Adipocyte (in vitro differentiated cells): Measurements from ENCODE around the gene SERPINA6.

ENCODE experiments used
- DNase-seq: peaks from one replicate; pipeline ENCODE4 v3.0.0-alpha.2; 2015; ENCODE audit warnings: low read depth
- H3K27me3 ChIP-seq: replicated peaks from 2 replicates; pipeline ENCODE4 v1.7.0; 2013; ENCODE audit warnings: mild to moderate bottlenecking, low read length, moderate library complexity; ENCODE audit not compliant: control insufficient read depth, insufficient read depth
- H3K36me3 ChIP-seq: 2 replicates; pipeline ENCODE4 v1.7.0; 2013; ENCODE audit warnings: low read length, mild to moderate bottlenecking, moderate library complexity; ENCODE audit not compliant: control insufficient read depth, insufficient read depth, severe bottlenecking
- H3K4me1 ChIP-seq: 2 replicates; pipeline ENCODE4 v1.7.0; 2013; ENCODE audit warnings: mild to moderate bottlenecking, low read length, moderate library complexity; ENCODE audit not compliant: control insufficient read depth, insufficient read depth
- H3K4me3 ChIP-seq: 2 replicates; pipeline ENCODE4 v1.7.0; 2013; ENCODE audit warnings: mild to moderate bottlenecking, low read length, moderate library complexity
- H3K9ac ChIP-seq: 2 replicates; pipeline ENCODE4 v1.7.0; 2013; ENCODE audit warnings: mild to moderate bottlenecking, low read length, moderate library complexity
- H3K9me3 ChIP-seq: 2 replicates; pipeline ENCODE4 v1.7.0; 2013; ENCODE audit warnings: mild to moderate bottlenecking, low read length, moderate library complexity; ENCODE audit not compliant: control insufficient read depth

The SERPINA6 gene

GRCh38 chr14:94338023-94338422 lies 14.9 kb upstream of the SERPINA6 start:
- no peak for DNase-seq
- no peak overlapping the region for H3K4me3 ChIP-seq
- H3K36me3 ChIP-seq = no peaks in the 10 kb centered on the region

DNA sequence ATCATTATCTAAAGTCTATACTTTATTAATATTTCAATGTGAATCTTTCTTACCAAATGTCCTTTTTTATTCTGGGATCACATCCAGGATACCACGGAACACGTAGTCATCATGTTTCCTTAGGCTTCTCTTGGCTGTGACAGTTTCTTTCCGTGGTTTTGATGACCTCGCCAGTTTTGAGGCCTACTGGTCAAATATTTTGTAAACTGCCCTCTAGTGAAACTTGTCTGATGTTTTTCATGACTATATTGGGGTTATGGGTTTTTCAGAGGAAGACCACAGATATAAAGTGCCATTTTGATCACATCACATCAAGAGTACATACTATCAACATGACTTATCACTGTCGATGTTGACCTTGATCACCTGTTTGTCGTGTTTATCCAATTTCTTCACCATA lies 14.1 kb upstream of the SERPINA6 start:
- Histone ChIP-seq H3K4me1 (peaks cover 19% of the 10 kb centered on the region), H3K9me3 (no peaks in the 10 kb centered on the region), H3K27me3 (no peaks in the 10 kb centered on the region), H3K9ac (no peak overlapping the region), H3K36me3 (no peaks in the 10 kb centered on the region), H3K4me3 (no peak overlapping the region)
- peak; percentile 24 for DNase-seq

More at GRCh38 chr14:94338023-94338422, 14.9 kb upstream of the SERPINA6 start:
- peaks cover 26% of the 10 kb centered on the region for H3K4me1 ChIP-seq
- no peaks in the 10 kb centered on the region for H3K27me3 ChIP-seq
- H3K9me3 ChIP-seq = no peaks in the 10 kb centered on the region
- no peak overlapping the region for H3K9ac ChIP-seq

- no peak overlapping the region for H3K9ac ChIP-seq
- H3K27me3 ChIP-seq = no peaks in the 10 kb centered on the region
- no peaks in the 10 kb centered on the region for H3K36me3 ChIP-seq
- DNase-seq = no peak
- no peaks in the 10 kb centered on the region for H3K9me3 ChIP-seq
- H3K4me3 ChIP-seq = no peak overlapping the region
- peaks cover 17% of the 10 kb centered on the region for H3K4me1 ChIP-seq
These were observed 11.7 kb upstream of the SERPINA6 start for GRCh38 chr14:94334872-94335271.

DNA sequence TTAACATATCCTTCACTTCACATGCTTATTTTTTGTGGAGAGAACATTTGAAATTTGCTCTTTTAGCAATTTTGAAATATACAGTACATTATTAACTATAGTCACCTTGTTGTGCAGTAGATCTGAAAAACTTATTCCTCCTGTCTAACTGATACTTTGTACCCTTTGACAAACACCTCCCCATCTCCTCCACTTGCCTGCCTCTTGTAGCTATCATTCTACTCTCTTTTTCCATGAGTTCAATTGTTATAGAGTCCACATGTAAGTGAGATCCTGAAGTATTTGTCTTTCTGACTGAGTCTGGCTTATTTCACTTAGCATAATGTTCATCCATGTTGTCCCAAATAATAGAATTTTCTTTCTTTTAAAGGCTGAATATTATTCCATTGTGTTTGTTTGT lies 9.5 kb upstream of the SERPINA6 start:
- H3K27me3 ChIP-seq = no peaks in the 10 kb centered on the region
- no peaks in the 10 kb centered on the region for H3K36me3 ChIP-seq
- peaks cover 17% of the 10 kb centered on the region for H3K4me1 ChIP-seq

GRCh38 chr14:94332063-94332583 lies 9.0 kb upstream of the SERPINA6 start:
- H3K27me3 ChIP-seq = no peaks in the 10 kb centered on the region
- no peak for DNase-seq
- H3K9ac ChIP-seq = no peak overlapping the region
- H3K9me3 ChIP-seq = no peaks in the 10 kb centered on the region
- no peak overlapping the region for H3K4me3 ChIP-seq
- H3K4me1 ChIP-seq = peaks cover 13% of the 10 kb centered on the region
- no peaks in the 10 kb centered on the region for H3K36me3 ChIP-seq

More for the DNA sequence above, 9.5 kb upstream of the SERPINA6 start:
- no peak overlapping the region for H3K4me3 ChIP-seq
- no peak for DNase-seq
- H3K9ac ChIP-seq = no peak overlapping the region
- H3K9me3 ChIP-seq = no peaks in the 10 kb centered on the region

GRCh38 chr14:94331462-94331861 lies 8.3 kb upstream of the SERPINA6 start:
- DNase-seq = no peak

DNA sequence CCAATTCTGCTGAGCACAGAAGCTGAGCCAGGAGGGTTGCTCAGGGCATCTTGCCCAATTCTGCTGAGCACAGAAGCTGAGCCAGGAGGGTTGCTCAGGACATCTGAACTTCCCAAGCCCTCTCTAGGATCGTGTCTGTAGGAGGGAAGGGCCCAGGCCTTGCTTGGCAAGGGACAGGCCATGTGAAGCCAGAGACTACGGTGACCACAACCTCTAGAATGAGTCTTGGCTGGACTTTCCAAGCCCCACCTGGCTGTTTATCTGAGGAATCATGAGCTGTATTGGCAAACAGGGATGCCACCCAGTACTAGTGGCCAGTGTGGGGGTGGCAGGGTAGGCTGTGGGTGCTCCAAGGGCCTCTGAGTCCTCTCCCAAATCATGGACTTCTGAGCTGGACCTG lies 7.7 kb upstream of the SERPINA6 start:
- DNase-seq = no peak
- no peak overlapping the region for H3K4me3 ChIP-seq
- peaks cover 6% of the 10 kb centered on the region for H3K4me1 ChIP-seq
- no peak overlapping the region for H3K9ac ChIP-seq
- no peaks in the 10 kb centered on the region for H3K27me3 ChIP-seq
- H3K9me3 ChIP-seq = no peaks in the 10 kb centered on the region
- H3K36me3 ChIP-seq = no peaks in the 10 kb centered on the region

More at GRCh38 chr14:94331462-94331861, 8.3 kb upstream of the SERPINA6 start:
- Histone ChIP-seq H3K27me3 (no peaks in the 10 kb centered on the region), H3K9me3 (no peaks in the 10 kb centered on the region), H3K4me1 (peaks cover 6% of the 10 kb centered on the region), H3K4me3 (no peak overlapping the region), H3K9ac (no peak overlapping the region), H3K36me3 (no peaks in the 10 kb centered on the region)

DNA sequence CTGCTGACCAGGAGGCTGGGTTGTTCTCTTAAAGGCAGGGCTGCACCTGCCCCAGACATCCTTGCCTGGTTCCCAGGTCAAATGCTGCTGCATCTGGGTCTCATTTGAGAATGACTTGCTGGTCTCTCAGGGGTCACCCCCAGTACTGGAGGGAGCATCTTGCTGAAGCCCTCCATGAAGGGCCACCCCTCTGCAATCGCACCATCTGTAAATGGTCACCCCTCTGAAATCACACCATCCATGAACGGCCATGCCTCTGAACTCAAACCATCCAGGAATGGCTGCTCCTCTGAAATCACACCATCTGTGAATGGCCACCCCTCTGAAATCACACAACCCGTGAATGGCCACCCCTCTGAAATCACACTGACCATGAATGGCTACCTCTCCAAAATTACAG lies 7.3 kb upstream of the SERPINA6 start:
- peaks cover 6% of the 10 kb centered on the region for H3K4me1 ChIP-seq
- no peaks in the 10 kb centered on the region for H3K9me3 ChIP-seq
- DNase-seq = no peak
- no peaks in the 10 kb centered on the region for H3K27me3 ChIP-seq
- no peaks in the 10 kb centered on the region for H3K36me3 ChIP-seq
- no peak overlapping the region for H3K4me3 ChIP-seq
- no peak overlapping the region for H3K9ac ChIP-seq

- no peak for DNase-seq
- Histone ChIP-seq H3K36me3 (no peaks in the 10 kb centered on the region), H3K4me1 (peaks cover 6% of the 10 kb centered on the region), H3K27me3 (no peaks in the 10 kb centered on the region), H3K9ac (no peak overlapping the region), H3K4me3 (no peak overlapping the region), H3K9me3 (no peaks in the 10 kb centered on the region)
These were observed 6.7 kb upstream of the SERPINA6 start for GRCh38 chr14:94329857-94330256.

DNA sequence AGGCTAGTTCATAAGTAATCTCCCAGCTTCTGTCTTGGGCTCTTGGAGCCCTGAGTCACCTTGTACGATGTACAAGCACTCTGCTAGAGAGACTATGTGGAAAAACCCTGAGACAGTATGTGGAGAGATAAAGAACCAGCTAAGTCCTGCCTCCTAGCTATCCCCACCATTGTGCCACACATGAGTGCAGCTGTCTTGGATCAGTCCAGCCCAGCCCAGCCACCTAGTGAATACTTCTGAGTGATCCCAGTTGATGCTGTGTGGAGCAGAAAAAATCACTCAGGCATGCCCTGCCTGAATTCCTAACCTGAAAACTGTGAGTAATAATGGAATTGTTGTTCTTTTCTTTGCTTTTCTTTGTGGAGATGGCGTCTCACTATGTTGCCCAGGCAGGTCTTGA lies 5.1 kb upstream of the SERPINA6 start:
- Histone ChIP-seq H3K27me3 (no peaks in the 10 kb centered on the region), H3K4me3 (no peak overlapping the region), H3K9me3 (no peaks in the 10 kb centered on the region), H3K9ac (no peak overlapping the region), H3K4me1 (peaks cover 9% of the 10 kb centered on the region), H3K36me3 (no peaks in the 10 kb centered on the region)
- DNase-seq = no peak

GRCh38 chr14:94321421-94322271 lies 1.5 kb downstream of the SERPINA6 start:
- H3K27me3 ChIP-seq = no peaks in the 10 kb centered on the region
- no peaks in the 10 kb centered on the region for H3K36me3 ChIP-seq
- no peak overlapping the region for H3K9ac ChIP-seq
- H3K9me3 ChIP-seq = no peaks in the 10 kb centered on the region
- DNase-seq = no peak
- H3K4me1 ChIP-seq = peaks cover 15% of the 10 kb centered on the region
- no peak overlapping the region for H3K4me3 ChIP-seq
